Kidney epithelial cell (primary cell): ENCODE data around the gene IGIP. TPM values are rescaled to one million over a fixed set of nuclear protein-coding genes. Genes with fewer than 3 reads are reported as not detected.
A peak's percentile ranks its signal among the peaks of the same experiment; 100 is the strongest.

ENCODE experiments used
- DNase-seq: peaks from one replicate; pipeline ENCODE4 v3.0.0-alpha.2; 2010; ENCODE audit warnings: low read depth
- H3K27me3 ChIP-seq: 2 replicates; pipeline ENCODE4 v1.6.0; 2011; ENCODE audit warnings: low read length; ENCODE audit not compliant: control insufficient read depth, insufficient read depth
- H3K36me3 ChIP-seq: 2 replicates; pipeline ENCODE4 v1.5.1; 2011; ENCODE audit warnings: low read length; ENCODE audit not compliant: control insufficient read depth, insufficient read depth
- H3K4me3 ChIP-seq: 2 replicates; pipeline ENCODE4 v1.5.1; 2011; ENCODE audit warnings: low read depth, mild to moderate bottlenecking, control low read depth, low read length
- total RNA-seq: library from RNA; depleted of rRNA; stranded (reverse); fragments of >200 nt; gene quantifications from 2 replicates; pipeline ENCODE4 v1.2.3, GENCODE V29; 2015
- TF ChIP-seq, protein P1 (sequence below): IDR thresholded peaks from 2 replicates; pipeline ENCODE4 v1.5.1; 2011; ENCODE audit warnings: mild to moderate bottlenecking, moderate library complexity, low read length, control low read depth, inconsistent platforms; ENCODE audit not compliant: insufficient read depth, poor library complexity, severe bottlenecking

The IGIP gene
- total RNA-seq, 1 donor from 2014 or later: 4.1 TPM

DNA sequence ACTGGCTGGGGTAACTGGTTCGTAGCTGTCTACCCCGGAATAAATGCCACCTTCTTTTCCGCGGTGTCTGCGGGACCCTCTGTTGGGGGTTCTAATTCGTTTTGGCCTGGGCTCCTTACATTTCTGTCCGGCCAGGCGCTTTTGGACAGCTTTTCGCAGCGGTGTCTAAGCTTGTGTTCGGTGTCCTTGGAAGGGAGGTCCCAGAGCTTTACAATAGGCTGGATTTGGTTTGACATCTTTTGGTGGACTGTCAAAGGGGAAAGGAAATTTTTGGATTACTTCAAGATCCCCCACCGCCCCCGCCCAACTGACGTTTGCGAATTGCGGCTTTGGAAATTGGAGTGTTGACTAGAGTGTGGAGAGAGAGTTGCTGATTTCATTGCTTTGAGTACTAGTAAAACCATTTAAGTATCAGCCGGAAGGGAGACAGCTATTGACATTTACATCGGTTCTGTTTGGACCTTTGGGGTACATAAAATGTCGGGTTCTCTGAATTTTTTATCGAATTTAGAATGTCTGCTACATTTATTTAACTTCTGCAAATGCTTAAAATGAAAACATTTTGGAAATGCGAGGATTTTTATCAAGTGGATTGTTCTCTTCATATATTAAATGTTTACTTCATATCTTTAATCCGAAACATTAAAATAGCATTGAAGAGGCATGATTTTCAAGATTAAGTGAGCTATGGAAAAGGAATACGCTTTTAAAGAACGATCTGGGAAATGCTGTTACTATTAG is 16.5 kb upstream of the IGIP start:
- Histone ChIP-seq H3K36me3 (no peaks in the 10 kb centered on the region), H3K27me3 (peaks cover 6% of the 10 kb centered on the region), H3K4me3 (peak overlapping the region; percentile 63)
- TF ChIP-seq, protein P1, sequence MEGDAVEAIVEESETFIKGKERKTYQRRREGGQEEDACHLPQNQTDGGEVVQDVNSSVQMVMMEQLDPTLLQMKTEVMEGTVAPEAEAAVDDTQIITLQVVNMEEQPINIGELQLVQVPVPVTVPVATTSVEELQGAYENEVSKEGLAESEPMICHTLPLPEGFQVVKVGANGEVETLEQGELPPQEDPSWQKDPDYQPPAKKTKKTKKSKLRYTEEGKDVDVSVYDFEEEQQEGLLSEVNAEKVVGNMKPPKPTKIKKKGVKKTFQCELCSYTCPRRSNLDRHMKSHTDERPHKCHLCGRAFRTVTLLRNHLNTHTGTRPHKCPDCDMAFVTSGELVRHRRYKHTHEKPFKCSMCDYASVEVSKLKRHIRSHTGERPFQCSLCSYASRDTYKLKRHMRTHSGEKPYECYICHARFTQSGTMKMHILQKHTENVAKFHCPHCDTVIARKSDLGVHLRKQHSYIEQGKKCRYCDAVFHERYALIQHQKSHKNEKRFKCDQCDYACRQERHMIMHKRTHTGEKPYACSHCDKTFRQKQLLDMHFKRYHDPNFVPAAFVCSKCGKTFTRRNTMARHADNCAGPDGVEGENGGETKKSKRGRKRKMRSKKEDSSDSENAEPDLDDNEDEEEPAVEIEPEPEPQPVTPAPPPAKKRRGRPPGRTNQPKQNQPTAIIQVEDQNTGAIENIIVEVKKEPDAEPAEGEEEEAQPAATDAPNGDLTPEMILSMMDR: no peak
- DNase-seq: no peak

DNA sequence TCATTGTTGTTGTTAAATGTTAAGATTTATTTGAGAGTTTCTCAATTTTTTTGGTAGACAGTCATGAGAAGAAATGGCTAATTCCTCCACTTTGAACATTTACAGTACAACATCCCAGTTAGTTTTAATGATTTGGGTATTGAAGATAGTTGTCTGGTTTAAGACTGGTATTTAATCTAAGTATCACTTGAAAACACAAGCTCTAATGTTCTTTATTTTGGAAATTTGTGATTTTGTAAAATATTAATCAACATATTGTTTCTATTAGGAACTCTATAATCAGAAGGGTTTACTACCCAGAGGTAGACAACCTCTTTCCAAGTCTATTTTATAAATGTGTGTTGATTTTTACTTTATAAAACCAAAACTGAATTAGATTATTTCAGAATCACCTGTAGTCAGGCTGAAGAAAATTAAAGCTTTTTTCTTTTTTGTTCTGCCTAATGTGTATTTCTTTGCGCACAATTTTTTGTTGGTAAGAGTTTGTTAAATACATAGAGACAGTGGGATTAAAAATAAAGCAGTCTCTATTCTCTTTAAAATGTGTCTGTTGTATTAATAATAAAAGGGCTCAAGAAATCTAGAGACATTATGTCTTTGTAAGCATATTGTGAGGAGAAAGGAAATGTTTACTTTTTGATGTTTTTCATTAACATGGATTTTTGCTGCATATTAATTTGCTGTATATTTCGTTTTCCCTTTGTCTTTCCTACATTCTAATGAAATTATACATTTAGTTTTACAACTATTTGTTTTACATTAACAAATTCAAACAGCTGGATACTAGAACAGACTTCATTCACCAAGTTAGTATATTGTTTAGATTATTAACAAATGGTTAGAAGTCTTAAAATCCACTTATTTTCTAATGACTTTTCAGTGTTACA is 15.7 kb upstream of the IGIP start:
- no peaks in the 10 kb centered on the region for H3K36me3 ChIP-seq
- TF ChIP-seq, protein P1: no peak
- H3K27me3 ChIP-seq: peaks cover 6% of the 10 kb centered on the region
- no peak overlapping the region for H3K4me3 ChIP-seq
- DNase-seq: no peak

DNA sequence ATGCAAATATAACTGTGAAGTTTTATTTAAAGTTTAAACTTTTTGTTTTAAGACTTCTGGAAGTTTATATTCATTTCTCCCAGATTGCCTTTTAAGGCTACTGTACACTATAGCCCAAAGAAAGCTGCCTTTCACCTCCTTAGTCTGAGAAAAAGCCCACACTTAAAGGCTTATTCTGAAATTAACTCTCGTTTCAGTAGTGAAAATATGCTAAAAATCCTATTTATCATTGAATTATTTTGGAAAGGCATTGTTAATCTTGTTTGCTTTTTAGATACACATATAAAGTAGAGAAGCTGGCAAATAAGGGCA is 15.1 kb upstream of the IGIP start:
- no peaks in the 10 kb centered on the region for H3K36me3 ChIP-seq
- H3K27me3 ChIP-seq: peaks cover 6% of the 10 kb centered on the region
- H3K4me3 ChIP-seq: no peak overlapping the region
- DNase-seq: no peak
- TF ChIP-seq, protein P1: no peak

DNA sequence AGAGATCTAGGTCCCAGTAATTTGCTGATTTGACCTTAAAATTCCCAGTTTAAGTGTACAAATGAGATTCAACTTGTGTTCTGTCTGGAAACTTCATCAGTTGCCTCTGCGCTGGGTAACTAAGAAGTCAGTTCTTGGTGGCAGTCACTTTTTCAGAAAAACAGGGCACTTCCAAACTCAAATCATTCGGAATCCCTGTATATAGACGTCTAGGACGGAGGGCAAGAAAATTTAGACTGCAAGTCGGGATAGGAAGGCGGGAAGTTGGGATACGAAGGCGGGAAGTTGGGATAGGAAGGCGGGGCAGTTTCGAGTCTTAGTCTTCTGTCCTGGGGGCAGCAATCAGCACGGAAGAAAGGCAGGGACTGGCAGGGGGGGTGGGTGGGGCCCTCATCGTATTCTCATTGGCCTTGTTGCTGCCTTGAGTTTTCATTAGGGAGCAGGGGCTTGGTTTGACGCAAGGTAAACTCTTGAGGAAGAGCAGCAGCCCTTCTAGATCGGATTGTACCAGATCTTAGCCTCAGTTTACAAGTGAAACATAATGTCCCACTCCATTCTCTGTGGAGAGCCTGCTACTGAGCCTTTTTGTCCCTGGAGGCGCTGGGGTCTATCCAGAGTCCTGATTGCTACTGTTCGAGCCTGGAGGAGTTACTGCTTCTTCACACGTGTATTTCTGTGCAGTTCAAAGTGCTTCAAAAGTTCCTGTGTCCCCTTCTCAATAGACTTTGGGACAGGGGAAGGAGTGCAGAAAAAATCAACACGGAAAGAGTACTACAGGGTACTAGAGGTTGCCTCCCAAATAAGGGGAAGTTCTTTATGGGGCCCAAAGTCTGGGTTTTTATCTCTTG is 14.5 kb upstream of the IGIP start:
- H3K27me3 ChIP-seq: peaks cover 6% of the 10 kb centered on the region
- no peak for DNase-seq
- no peak overlapping the region for H3K4me3 ChIP-seq
- H3K36me3 ChIP-seq: no peaks in the 10 kb centered on the region
- TF ChIP-seq, protein P1: no peak

DNA sequence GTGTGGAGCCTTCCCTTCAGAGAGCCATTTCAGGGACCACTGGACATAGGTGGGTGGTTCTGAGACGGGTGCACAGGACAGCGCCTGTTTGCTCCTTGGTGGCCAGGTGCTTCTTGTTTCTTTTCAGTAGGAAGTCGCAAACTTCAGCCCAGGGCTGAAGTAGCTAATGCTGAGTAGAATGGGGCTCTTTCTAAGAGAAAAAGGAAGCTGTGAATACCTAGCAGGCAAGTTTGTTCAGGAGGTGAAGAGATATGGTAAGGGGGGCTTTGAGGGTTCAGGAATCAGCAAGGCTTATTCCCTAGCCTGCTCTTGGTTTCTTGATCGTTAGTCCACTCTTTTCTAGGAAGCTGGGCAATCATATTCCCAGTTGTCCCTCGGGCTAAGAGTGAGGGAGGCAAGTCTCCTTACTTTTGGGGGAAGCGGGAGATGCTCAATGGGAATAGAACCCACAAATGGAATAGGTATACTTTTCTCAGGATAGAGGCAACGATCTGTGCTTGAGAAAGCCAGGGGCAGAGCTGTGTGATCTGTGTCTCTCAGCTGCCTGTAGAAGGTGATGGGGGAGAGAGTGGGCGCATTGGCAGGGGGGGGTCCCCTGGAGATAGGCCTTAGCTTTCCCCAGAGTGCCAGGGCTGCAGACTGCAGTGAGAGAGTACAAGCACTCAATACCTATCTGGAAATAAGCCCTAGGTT is 13.7 kb upstream of the IGIP start:
- DNase-seq: no peak
- H3K36me3 ChIP-seq: no peaks in the 10 kb centered on the region
- no peak overlapping the region for H3K4me3 ChIP-seq
- TF ChIP-seq, protein P1: no peak
- H3K27me3 ChIP-seq: peaks cover 6% of the 10 kb centered on the region
